Thymus (tissue), 14 donors: ENCODE results near the gene CFAP107. TPM values are rescaled to one million over a fixed set of nuclear protein-coding genes. Genes with fewer than 3 reads are reported as not detected.

Experiments
- DNase-seq, 9 donors: peaks; one replicate each; pipeline ENCODE4 v3.0.0-alpha.2; 2013; ENCODE audit warnings: low spot score in 9 of 9, low read depth in 6 of 9, missing footprints in 1 of 9
- H3K27ac ChIP-seq, 2 donors: one replicate each; pipeline ENCODE4 v1.5.1; 2013; ENCODE audit warnings: control low read depth in 1 of 2, low read depth in 1 of 2, low read length in 1 of 2, mild to moderate bottlenecking in 1 of 2, moderate library complexity in 1 of 2
- H3K27me3 ChIP-seq, 2 donors: one replicate each; pipeline ENCODE4 v1.5.1; 2013; ENCODE audit warnings: low read length in 1 of 2; ENCODE audit not compliant: control insufficient read depth in 2 of 2, insufficient read depth in 1 of 2
- H3K36me3 ChIP-seq, 2 donors: one replicate each; pipeline ENCODE4 v1.5.1; 2013; ENCODE audit warnings: low read length in 1 of 2, mild to moderate bottlenecking in 1 of 2, moderate library complexity in 1 of 2; ENCODE audit not compliant: control insufficient read depth in 2 of 2, insufficient read depth in 2 of 2
- H3K4me1 ChIP-seq, 2 donors: one replicate each; pipeline ENCODE4 v1.5.1; 2013; ENCODE audit warnings: low read length in 2 of 2; ENCODE audit not compliant: control insufficient read depth in 2 of 2, insufficient read depth in 2 of 2
- H3K4me3 ChIP-seq, 2 donors: one replicate each; pipeline ENCODE4 v1.5.1; 2013; ENCODE audit warnings: low read length in 2 of 2, control low read depth in 1 of 2, mild to moderate bottlenecking in 1 of 2
- H3K9me3 ChIP-seq, 2 donors: one replicate each; pipeline ENCODE4 v1.5.1; 2013; ENCODE audit warnings: low read length in 1 of 2, mild to moderate bottlenecking in 1 of 2; ENCODE audit not compliant: control insufficient read depth in 2 of 2, insufficient read depth in 1 of 2
- WGBS: extraction: QIAGEN DNeasy Blood & Tissue Kit; methylation state at CpG from one replicate; pipeline ENCODE4 v1.1.7; 2013; 5-methylcytosine and 5-hydroxymethylcytosine counted together
- long read RNA-seq, 10 donors: transcript quantifications; one replicate each; lab custom pipeline, GENCODE V29; 2026
- polyA plus RNA-seq: library from polyadenylated mRNA; stranded (reverse); fragments of 200-250 nt; gene quantifications from one replicate; pipeline ENCODE4 v1.2.3, GENCODE V29; 2013
- total RNA-seq: library from RNA; stranded (reverse); fragments of 120-200 nt; gene quantifications from one replicate; pipeline ENCODE4 v1.2.4, GENCODE V29; 2013
- donor health status: healthy.

The CFAP107 gene, protein sequence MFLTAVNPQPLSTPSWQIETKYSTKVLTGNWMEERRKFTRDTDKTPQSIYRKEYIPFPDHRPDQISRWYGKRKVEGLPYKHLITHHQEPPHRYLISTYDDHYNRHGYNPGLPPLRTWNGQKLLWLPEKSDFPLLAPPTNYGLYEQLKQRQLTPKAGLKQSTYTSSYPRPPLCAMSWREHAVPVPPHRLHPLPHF
- not detected for total RNA-seq
- 0.16 TPM for polyA plus RNA-seq
- long read RNA-seq, donor 1, result 0 reads
- long read RNA-seq, donor 2, result 0 reads
- long read RNA-seq, donor 3, result 0 reads
- long read RNA-seq, donor 4, result 0 reads
- long read RNA-seq, donor 5, result 0 reads
- long read RNA-seq, donor 6, result 0 reads
- long read RNA-seq, donor 7, result 0 reads
- long read RNA-seq, donor 8, result 0 reads
- long read RNA-seq, donor 9, result 0 reads
- long read RNA-seq, donor 10, result 0 reads

- Histone ChIP-seq H3K27ac (no peak within 1 kb of the TSS), H3K4me1 (no peaks in the 10 kb centered on the region), H3K27me3 (no peaks in the 10 kb centered on the region), H3K36me3 (no peaks in the 10 kb centered on the region), H3K4me3 (no peak within 1 kb of the TSS), H3K9me3 (peaks cover 0 to 1% of the 10 kb centered on the region in 2 donors)
- WGBS, result 45% methylated on average over 2 of the region's 2 CpGs
- DNase-seq, result no peak
Measured at GRCh38 chr1:12745992-12746323, at the start of gene CFAP107. TSS of gene CFAP107 (plus strand) at chr1:12746200. CDS start at chr1:12746431, 231 bp downstream.

DNA sequence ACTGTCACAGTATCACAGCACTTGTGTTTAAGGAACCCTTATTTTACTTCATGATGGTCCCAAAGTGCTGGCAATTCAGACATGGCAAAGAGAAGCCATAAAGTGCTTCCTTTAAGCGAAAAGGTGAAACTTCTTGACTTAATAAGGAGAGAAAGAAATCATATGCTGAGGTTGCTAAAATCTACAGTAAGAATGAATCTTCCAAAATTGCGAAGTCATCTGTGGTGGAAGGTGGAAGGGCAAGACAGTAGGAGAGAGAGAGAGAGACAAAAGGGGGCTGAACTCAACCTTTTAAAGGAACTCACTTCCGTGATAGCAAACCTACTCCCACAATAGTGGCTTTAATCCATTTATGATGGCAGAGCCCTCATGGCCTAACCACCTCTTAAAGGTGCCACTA lies 49.3 kb upstream of the CFAP107 start:
- H3K4me1 ChIP-seq, result no peaks in the 10 kb centered on the region
- WGBS, result 89% methylated on average over 3 of the region's 3 CpGs

GRCh38 chr1:12697397-12697796 lies 48.6 kb upstream of the CFAP107 start:
- 96% methylated on average over 3 of the region's 3 CpGs for whole genome bisulfite sequencing
- Histone ChIP-seq H3K27me3 (no peaks in the 10 kb centered on the region), H3K4me3 (no peak overlapping the region), H3K27ac (no peak overlapping the region), H3K4me1 (no peaks in the 10 kb centered on the region), H3K9me3 (no peaks in the 10 kb centered on the region), H3K36me3 (no peaks in the 10 kb centered on the region)
- no peak for DNase-seq

More for the DNA sequence above, 49.3 kb upstream of the CFAP107 start:
- DNase-seq, result no peak
- Histone ChIP-seq H3K36me3 (no peaks in the 10 kb centered on the region), H3K4me3 (no peak overlapping the region), H3K9me3 (no peaks in the 10 kb centered on the region), H3K27ac (no peak overlapping the region), H3K27me3 (no peaks in the 10 kb centered on the region)

DNA sequence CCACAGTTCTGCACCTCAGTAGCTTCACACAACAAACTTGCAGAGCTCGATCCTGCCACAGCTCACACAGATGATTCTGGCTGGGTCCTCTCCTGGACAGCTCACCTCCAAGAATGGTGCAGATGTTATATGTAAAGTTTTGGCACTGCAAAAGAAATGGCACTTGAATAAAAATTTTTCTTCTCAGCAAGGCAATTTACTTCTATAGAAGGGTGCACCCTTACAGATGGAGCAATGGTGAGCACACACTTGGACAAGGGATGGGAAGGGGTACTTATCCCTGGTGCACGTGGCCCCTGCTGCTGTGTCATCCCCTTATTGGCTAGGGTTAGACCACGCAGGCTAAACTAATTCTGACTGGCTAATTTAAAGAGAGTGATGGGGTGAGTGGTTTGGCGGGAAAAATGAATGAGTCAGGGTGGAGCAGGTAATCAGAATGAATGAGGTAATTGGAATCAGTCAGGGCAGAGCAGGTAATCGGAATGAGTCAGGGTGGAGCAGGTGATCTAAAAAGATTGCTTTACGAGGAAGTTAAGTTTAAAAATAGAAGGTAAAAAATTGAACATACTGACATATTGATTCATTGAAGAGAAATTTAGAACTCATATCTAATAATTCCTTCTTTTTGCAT lies 42.1 kb upstream of the CFAP107 start:
- WGBS, result 90% methylated on average over 6 of the region's 6 CpGs
- H3K9me3 ChIP-seq, result no peaks in the 10 kb centered on the region
- H3K4me1 ChIP-seq, result no peaks in the 10 kb centered on the region

DNA sequence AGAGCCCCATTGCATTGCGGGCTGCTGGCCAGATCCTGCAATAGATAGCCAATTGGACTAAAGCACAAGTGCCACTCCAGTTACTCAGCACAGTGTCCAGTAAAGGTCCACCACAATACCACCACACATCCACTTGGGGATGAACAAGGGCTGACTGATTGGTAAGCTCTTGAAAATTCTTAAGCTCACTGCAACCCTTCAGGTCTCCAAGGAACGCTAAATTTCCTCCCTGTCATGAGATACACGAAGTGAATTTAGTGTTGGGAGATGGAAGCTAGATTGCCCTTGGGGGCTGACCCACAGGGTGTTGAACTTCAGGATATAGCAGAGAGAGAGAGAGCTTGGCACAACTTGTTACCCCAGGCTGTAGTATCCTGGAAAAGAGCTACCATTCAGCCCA lies 39.9 kb upstream of the CFAP107 start:
- Histone ChIP-seq H3K27ac (no peak overlapping the region), H3K36me3 (no peaks in the 10 kb centered on the region), H3K27me3 (no peaks in the 10 kb centered on the region), H3K4me1 (no peaks in the 10 kb centered on the region), H3K9me3 (no peaks in the 10 kb centered on the region), H3K4me3 (no peak overlapping the region)
- WGBS, result 90% methylated on average over 3 of the region's 3 CpGs
- no peak for DNase-seq

More for the DNA sequence above, 42.1 kb upstream of the CFAP107 start:
- Histone ChIP-seq H3K36me3 (no peaks in the 10 kb centered on the region), H3K27ac (no peak overlapping the region), H3K4me3 (no peak overlapping the region), H3K27me3 (no peaks in the 10 kb centered on the region)
- no peak for DNase-seq

DNA sequence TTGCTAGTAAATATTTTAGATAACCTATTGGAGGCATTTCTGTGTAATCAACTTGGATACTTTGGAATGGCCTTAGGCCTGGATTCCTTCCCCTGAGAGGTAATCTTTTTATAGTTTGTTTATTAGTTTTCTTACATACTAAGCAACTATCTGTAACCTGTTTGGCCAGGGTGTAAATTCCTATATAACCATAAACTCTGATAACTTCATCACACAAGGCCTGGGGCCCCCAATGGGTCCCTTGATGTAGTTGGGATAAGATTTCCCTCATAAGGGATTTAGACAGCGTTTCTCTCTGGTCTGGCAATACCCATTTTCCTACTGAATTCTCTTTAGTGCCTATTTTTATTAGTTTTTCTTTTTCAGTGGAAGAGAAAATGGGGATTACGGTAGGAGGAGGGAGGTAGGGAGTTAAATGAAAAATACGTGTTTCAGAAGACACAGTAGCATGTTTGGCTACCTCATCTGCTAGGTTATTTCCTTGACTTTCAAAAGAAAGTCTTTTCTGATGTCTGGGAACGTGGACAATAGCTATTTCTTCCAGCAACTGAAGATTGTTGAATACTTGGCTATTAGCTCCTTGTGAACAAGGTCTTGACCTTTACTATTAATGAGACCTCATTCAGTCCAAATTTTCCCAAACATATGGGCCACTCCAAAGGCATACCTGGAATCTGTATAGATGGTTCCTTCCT lies 37.5 kb upstream of the CFAP107 start:
- Histone ChIP-seq H3K36me3 (no peaks in the 10 kb centered on the region), H3K4me1 (no peaks in the 10 kb centered on the region), H3K27me3 (no peaks in the 10 kb centered on the region), H3K27ac (no peak overlapping the region), H3K4me3 (no peak overlapping the region), H3K9me3 (no peaks in the 10 kb centered on the region)
- no peak for DNase-seq
- 79% methylated on average over 4 of the region's 4 CpGs for WGBS

DNA sequence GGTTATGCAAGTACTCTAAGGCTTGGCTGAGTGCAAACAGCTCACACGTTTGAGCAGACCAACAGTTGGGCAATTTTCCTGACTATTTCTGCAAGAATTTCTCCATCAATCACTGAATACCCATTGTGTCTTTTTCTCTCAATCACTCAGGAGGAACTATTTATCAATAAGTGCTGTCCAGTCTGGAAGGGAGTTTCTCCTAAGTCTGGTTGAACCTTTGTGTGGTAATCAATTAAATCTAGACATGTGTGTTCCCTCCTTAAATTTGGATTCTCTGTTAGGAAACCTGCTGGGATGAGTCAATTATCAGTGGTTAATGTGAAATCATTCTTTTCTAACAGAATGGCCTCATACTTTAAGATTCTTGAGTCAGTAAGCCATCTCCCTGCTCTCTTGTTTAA lies 36.9 kb upstream of the CFAP107 start:
- H3K4me3 ChIP-seq, result no peak overlapping the region
- 37% methylated on average over 1 of the region's 1 CpG for WGBS
- H3K27ac ChIP-seq, result no peak overlapping the region
- no peaks in the 10 kb centered on the region for H3K27me3 ChIP-seq
- no peak for DNase-seq
- no peaks in the 10 kb centered on the region for H3K4me1 ChIP-seq
- H3K36me3 ChIP-seq, result no peaks in the 10 kb centered on the region
- H3K9me3 ChIP-seq, result no peaks in the 10 kb centered on the region

GRCh38 chr1:12709696-12710095 lies 36.3 kb upstream of the CFAP107 start:
- no peaks in the 10 kb centered on the region for H3K9me3 ChIP-seq
- WGBS, result 85% methylated on average over 3 of the region's 3 CpGs
- H3K27ac ChIP-seq, result no peak overlapping the region
- no peak for DNase-seq
- H3K36me3 ChIP-seq, result no peaks in the 10 kb centered on the region
- H3K4me1 ChIP-seq, result no peaks in the 10 kb centered on the region
- no peaks in the 10 kb centered on the region for H3K27me3 ChIP-seq
- no peak overlapping the region for H3K4me3 ChIP-seq

- Histone ChIP-seq H3K4me3 (no peak overlapping the region), H3K4me1 (no peaks in the 10 kb centered on the region), H3K27me3 (no peaks in the 10 kb centered on the region), H3K9me3 (no peaks in the 10 kb centered on the region), H3K27ac (no peak overlapping the region), H3K36me3 (no peaks in the 10 kb centered on the region)
- DNase-seq, result no peak
- 79% methylated on average over 3 of the region's 3 CpGs for WGBS
Measured at GRCh38 chr1:12711536-12711935, 34.5 kb upstream of the CFAP107 start.
